ENCODE results near the gene COPZ2. TPM values are rescaled to one million over a fixed set of nuclear protein-coding genes. Genes with fewer than 3 reads are reported as not detected.

COPZ2 gene
- total RNA-seq, 1 experiment from 2014 or later, result 1.2 TPM

DNA sequence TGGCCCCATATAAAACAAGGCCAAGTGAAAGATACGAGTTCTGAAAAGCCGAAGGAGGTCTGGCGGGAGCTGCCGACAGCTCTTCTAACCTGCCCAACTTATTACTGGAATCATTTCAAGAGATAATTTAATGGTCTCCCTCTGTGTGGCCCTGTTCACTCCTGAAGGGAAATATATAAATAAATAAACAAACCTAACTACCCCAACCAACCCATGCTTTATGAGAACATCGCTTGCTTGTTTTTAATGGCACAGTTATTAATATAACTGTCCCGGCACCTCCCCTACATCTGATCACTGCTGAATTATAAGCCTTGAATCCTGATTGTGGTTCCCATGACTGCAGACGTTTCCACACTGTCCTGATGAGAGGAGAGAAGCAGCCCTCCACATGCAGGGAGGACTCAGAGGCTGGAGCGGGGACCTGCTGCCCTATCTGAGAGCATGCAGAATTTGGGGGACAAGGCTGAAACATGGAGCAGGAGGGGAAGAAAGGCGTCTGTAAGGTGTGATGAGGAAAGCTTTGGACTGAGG lies 44.5 kb downstream of the COPZ2 start:
- H3K36me3 Mint-ChIP-seq (ENCODE audit: insufficient read depth, unreplicated experiment), result no peaks in the 10 kb centered on the region
- H3K27ac Mint-ChIP-seq (ENCODE audit: unreplicated experiment), result no peak overlapping the region
- H3K9me3 Mint-ChIP-seq (ENCODE audit: low read depth, unreplicated experiment), result no peaks in the 10 kb centered on the region
- CTCF ChIA-PET, result interaction anchor here (0.6 kb wide), 1 partner anchor 61 kb away, joined by 4 read pairs; no protein-coding TSS in a partner anchor
- DNase-seq, result no peak
- BruUV-seq (replicated peaks), result no TSS peak
- TF ChIP-seq, protein P1, sequence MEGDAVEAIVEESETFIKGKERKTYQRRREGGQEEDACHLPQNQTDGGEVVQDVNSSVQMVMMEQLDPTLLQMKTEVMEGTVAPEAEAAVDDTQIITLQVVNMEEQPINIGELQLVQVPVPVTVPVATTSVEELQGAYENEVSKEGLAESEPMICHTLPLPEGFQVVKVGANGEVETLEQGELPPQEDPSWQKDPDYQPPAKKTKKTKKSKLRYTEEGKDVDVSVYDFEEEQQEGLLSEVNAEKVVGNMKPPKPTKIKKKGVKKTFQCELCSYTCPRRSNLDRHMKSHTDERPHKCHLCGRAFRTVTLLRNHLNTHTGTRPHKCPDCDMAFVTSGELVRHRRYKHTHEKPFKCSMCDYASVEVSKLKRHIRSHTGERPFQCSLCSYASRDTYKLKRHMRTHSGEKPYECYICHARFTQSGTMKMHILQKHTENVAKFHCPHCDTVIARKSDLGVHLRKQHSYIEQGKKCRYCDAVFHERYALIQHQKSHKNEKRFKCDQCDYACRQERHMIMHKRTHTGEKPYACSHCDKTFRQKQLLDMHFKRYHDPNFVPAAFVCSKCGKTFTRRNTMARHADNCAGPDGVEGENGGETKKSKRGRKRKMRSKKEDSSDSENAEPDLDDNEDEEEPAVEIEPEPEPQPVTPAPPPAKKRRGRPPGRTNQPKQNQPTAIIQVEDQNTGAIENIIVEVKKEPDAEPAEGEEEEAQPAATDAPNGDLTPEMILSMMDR (IDR thresholded peaks at IDR 0.05; ENCODE audit: unreplicated experiment), result no peak
- H3K4me1 Mint-ChIP-seq (ENCODE audit: low read depth, unreplicated experiment), result peaks cover 12% of the 10 kb centered on the region
- intact Hi-C loops (cut with micrococcal nuclease; ENCODE audit: unreplicated experiment), result no loop called here
- no peak overlapping the region for H3K4me3 Mint-ChIP-seq (ENCODE audit: low read depth, unreplicated experiment)
- H3K27me3 Mint-ChIP-seq (ENCODE audit: unreplicated experiment), result no peaks in the 10 kb centered on the region

DNA sequence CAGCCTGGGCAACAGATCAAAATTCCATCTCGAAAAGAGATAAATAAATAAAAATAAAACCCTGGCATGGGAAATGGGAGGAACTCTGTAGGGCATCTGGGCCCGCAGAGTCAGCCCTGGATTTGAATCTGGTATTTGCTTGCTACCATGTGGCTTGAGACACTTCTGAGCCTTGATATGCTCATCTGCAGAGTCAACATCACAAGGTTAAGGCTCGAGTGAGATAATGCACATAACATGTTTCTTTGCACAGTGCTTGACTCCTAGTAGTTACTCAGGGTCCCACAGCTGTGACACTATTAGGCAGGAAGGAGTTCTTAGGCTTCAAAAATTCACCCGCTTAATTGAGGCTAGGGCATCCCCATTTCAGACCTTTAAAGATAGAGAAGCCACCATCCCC lies 45.4 kb downstream of the COPZ2 start:
- H3K36me3 Mint-ChIP-seq (ENCODE audit: insufficient read depth, unreplicated experiment), result peaks cover 2% of the 10 kb centered on the region
- no peaks in the 10 kb centered on the region for H3K9me3 Mint-ChIP-seq (ENCODE audit: low read depth, unreplicated experiment)
- H3K27ac Mint-ChIP-seq (ENCODE audit: unreplicated experiment), result no peak overlapping the region
- TF ChIP-seq, protein P1 (IDR thresholded peaks at IDR 0.05; ENCODE audit: unreplicated experiment), result no peak
- H3K27me3 Mint-ChIP-seq (ENCODE audit: unreplicated experiment), result no peaks in the 10 kb centered on the region
- intact Hi-C loops (cut with micrococcal nuclease; ENCODE audit: unreplicated experiment), result no loop called here
- CTCF ChIA-PET, result no interaction called here
- no peak overlapping the region for H3K4me3 Mint-ChIP-seq (ENCODE audit: low read depth, unreplicated experiment)
- H3K4me1 Mint-ChIP-seq (ENCODE audit: low read depth, unreplicated experiment), result peaks cover 12% of the 10 kb centered on the region
- no TSS peak for BruUV-seq (replicated peaks)
- DNase-seq, result no peak

DNA sequence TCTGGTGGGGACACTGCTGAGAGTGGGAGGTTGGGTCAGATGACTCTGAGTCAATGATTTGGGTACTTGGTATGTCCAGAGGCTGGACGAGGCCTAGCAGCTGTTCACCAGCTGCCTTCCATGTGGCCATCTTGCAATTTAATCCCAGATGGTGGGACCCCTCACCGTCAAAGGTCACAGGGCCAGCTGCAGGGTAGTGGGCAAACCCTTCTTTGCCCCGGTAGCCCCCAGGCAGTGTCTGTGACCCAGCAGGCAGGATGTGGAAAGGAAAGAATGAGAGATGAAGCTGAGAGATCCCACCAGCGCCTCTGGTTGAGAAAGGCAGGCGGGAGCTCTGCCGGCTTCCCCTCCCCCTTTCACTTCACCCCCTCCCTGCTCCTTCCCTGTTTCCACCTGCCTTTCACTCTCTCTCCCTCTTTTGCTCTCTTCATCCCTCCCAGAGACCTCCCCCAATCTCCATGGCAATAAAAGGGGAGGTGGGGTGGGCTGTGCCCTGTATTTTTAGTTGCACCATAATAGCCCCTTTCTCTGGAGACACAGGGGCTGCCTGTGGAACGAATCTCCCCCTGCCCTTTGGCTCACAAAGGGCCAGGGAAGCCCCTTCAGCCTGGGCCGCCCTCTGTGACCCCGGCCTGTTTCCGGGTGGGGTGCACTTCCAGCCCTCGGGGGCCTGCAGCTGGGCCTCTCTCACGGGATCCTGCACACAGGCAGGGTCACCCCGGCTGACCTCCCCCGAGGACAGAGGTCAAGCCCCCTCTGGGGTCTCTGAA lies 46.5 kb downstream of the COPZ2 start:
- CTCF ChIA-PET, result no interaction called here
- BruUV-seq (replicated peaks), result no TSS peak
- H3K36me3 Mint-ChIP-seq (ENCODE audit: insufficient read depth, unreplicated experiment), result peaks cover 13% of the 10 kb centered on the region
- intact Hi-C loops (cut with micrococcal nuclease; ENCODE audit: unreplicated experiment), result no loop called here
- no peak overlapping the region for H3K4me3 Mint-ChIP-seq (ENCODE audit: low read depth, unreplicated experiment)
- peaks cover 12% of the 10 kb centered on the region for H3K4me1 Mint-ChIP-seq (ENCODE audit: low read depth, unreplicated experiment)
- TF ChIP-seq, protein P1 (IDR thresholded peaks at IDR 0.05; ENCODE audit: unreplicated experiment), result no peak
- no peaks in the 10 kb centered on the region for H3K27me3 Mint-ChIP-seq (ENCODE audit: unreplicated experiment)
- no peaks in the 10 kb centered on the region for H3K9me3 Mint-ChIP-seq (ENCODE audit: low read depth, unreplicated experiment)
- H3K27ac Mint-ChIP-seq (ENCODE audit: unreplicated experiment), result no peak overlapping the region
- no peak for DNase-seq

DNA sequence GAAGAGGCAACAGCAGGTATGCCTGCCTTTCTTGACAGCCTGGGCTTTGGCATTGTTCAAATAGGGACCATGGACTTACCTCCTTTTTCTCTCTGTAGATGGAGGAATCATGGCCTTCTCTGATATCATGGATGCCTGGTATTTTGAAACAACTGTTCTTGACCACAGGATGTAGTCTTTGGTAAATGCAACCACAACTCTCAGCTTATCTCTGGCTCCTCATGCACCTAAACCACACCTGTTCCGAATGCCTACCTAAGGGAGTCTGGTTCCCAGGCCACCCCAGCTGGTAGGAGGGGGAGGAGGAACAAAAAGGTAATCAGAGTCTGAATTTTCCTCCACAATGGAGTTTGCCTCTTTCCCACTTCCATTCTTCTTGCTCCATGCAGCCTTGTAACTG lies 47.9 kb downstream of the COPZ2 start:
- Mint-ChIP-seq H3K9me3 (ENCODE audit: low read depth, unreplicated experiment) (no peaks in the 10 kb centered on the region), H3K36me3 (ENCODE audit: insufficient read depth, unreplicated experiment) (peaks cover 26% of the 10 kb centered on the region), H3K4me1 (ENCODE audit: low read depth, unreplicated experiment) (peaks cover 12% of the 10 kb centered on the region), H3K4me3 (ENCODE audit: low read depth, unreplicated experiment) (no peak overlapping the region), H3K27me3 (ENCODE audit: unreplicated experiment) (no peaks in the 10 kb centered on the region), H3K27ac (ENCODE audit: unreplicated experiment) (no peak overlapping the region)
- intact Hi-C loops (cut with micrococcal nuclease; ENCODE audit: unreplicated experiment), result no loop called here
- CTCF ChIA-PET, result interaction anchor here (1.0 kb wide), 1 partner anchor 11 kb away, joined by 4 read pairs; no protein-coding TSS in a partner anchor
- no TSS peak for BruUV-seq (replicated peaks)
- TF ChIP-seq, protein P1 (IDR thresholded peaks at IDR 0.05; ENCODE audit: unreplicated experiment), result no peak
- DNase-seq, result no peak

All from Calu3 (cell line).